SK-N-SH (cell line): Measurements from ENCODE around the gene SPATA32.

Experiments used
- CHD2 ChIP-seq: fragments of 150-350 bp; IDR thresholded peaks from 2 replicates; pipeline ENCODE4 v1.6.1; 2018; ENCODE audit warnings: low read length; ENCODE audit not compliant: partially characterized antibody
- EP300 ChIP-seq, 2 experiments: IDR thresholded peaks; 2 replicates each; pipeline versions ENCODE4 v1.4.0 to v1.6.1; 2012; ENCODE audit warnings: borderline replicate concordance in 1 of 2, low read depth in 1 of 2, low read length in 1 of 2
- EZH2phosphoT487 ChIP-seq: fragments of 200-600 bp; sonication (generic); IDR thresholded peaks from 2 replicates; pipeline ENCODE4 v1.6.1; 2017; ENCODE audit warnings: low read depth, mixed run types, mild to moderate bottlenecking, antibody characterized with exemption, moderate library complexity, borderline replicate concordance
- JUND ChIP-seq: IDR thresholded peaks from 2 replicates; pipeline ENCODE4 v1.4.0; 2012
- MXI1 ChIP-seq: IDR thresholded peaks from 2 replicates; pipeline ENCODE4 v1.6.1; 2012; ENCODE audit warnings: mild to moderate bottlenecking, low read depth, low read length, improper control_type of control experiment
- RCOR1 ChIP-seq: fragments of 150-350 bp; IDR thresholded peaks from 2 replicates; pipeline ENCODE4 v1.6.1; 2017; ENCODE audit warnings: antibody characterized with exemption, low read length
- RFX5 ChIP-seq: IDR thresholded peaks from 2 replicates; pipeline ENCODE4 v1.6.1; 2012; ENCODE audit warnings: mild to moderate bottlenecking, improper control_type of control experiment, low read length
- TF ChIP-seq, protein P1 (sequence below): fragments of 200-600 bp; sonication (generic); IDR thresholded peaks from 2 replicates; pipeline ENCODE4 v1.6.1; 2017; ENCODE audit warnings: antibody characterized with exemption, mild to moderate bottlenecking, moderate library complexity
- TF ChIP-seq, protein P2 (sequence below): IDR thresholded peaks from 2 replicates; pipeline ENCODE4 v1.4.0; 2012; ENCODE audit warnings: low read depth, borderline replicate concordance
- TF ChIP-seq, protein P3 (sequence below): fragments of 150-350 bp; IDR thresholded peaks from 2 replicates; pipeline ENCODE4 v1.6.1; 2016; ENCODE audit warnings: mild to moderate bottlenecking, low read depth, low read length

DNA sequence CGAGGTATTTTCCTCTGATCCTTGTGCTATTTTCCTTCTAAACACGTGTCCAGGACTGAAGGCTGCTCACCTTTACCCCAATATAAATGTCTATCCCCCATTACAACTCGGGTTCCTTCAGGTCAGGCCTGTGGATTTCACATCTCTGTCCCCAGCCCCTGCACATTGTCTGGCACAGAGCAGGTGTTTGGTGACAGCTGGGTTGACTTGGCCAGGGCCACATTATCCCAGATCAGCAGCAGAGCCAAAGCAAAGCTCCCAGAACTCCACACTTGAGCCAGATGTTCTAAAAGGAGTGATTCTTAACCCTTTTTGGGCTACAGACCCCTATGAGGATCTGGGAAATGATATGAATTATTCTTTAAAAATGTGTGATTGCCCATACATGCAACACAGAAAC lies 18.0 kb upstream of the SPATA32 start:
- TF ChIP-seq, protein P1, sequence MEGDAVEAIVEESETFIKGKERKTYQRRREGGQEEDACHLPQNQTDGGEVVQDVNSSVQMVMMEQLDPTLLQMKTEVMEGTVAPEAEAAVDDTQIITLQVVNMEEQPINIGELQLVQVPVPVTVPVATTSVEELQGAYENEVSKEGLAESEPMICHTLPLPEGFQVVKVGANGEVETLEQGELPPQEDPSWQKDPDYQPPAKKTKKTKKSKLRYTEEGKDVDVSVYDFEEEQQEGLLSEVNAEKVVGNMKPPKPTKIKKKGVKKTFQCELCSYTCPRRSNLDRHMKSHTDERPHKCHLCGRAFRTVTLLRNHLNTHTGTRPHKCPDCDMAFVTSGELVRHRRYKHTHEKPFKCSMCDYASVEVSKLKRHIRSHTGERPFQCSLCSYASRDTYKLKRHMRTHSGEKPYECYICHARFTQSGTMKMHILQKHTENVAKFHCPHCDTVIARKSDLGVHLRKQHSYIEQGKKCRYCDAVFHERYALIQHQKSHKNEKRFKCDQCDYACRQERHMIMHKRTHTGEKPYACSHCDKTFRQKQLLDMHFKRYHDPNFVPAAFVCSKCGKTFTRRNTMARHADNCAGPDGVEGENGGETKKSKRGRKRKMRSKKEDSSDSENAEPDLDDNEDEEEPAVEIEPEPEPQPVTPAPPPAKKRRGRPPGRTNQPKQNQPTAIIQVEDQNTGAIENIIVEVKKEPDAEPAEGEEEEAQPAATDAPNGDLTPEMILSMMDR: no peak
- TF ChIP-seq RFX5 (no peak), EP300 (IDR thresholded peaks at IDR 0.05; ENCODE audit: borderline replicate concordance in 1 of 2, low read depth in 1 of 2, low read length in 1 of 2) (no peak), RCOR1 (no peak), JUND (no peak), MXI1 (no peak), CHD2 (no peak), EZH2phosphoT487 (no peak)
- TF ChIP-seq, protein P2, sequence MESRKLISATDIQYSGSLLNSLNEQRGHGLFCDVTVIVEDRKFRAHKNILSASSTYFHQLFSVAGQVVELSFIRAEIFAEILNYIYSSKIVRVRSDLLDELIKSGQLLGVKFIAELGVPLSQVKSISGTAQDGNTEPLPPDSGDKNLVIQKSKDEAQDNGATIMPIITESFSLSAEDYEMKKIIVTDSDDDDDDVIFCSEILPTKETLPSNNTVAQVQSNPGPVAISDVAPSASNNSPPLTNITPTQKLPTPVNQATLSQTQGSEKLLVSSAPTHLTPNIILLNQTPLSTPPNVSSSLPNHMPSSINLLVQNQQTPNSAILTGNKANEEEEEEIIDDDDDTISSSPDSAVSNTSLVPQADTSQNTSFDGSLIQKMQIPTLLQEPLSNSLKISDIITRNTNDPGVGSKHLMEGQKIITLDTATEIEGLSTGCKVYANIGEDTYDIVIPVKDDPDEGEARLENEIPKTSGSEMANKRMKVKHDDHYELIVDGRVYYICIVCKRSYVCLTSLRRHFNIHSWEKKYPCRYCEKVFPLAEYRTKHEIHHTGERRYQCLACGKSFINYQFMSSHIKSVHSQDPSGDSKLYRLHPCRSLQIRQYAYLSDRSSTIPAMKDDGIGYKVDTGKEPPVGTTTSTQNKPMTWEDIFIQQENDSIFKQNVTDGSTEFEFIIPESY: no peak
- TF ChIP-seq, protein P3, sequence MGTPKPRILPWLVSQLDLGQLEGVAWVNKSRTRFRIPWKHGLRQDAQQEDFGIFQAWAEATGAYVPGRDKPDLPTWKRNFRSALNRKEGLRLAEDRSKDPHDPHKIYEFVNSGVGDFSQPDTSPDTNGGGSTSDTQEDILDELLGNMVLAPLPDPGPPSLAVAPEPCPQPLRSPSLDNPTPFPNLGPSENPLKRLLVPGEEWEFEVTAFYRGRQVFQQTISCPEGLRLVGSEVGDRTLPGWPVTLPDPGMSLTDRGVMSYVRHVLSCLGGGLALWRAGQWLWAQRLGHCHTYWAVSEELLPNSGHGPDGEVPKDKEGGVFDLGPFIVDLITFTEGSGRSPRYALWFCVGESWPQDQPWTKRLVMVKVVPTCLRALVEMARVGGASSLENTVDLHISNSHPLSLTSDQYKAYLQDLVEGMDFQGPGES: no peak
